ENCODE measurements around the gene C5orf52.

DNA sequence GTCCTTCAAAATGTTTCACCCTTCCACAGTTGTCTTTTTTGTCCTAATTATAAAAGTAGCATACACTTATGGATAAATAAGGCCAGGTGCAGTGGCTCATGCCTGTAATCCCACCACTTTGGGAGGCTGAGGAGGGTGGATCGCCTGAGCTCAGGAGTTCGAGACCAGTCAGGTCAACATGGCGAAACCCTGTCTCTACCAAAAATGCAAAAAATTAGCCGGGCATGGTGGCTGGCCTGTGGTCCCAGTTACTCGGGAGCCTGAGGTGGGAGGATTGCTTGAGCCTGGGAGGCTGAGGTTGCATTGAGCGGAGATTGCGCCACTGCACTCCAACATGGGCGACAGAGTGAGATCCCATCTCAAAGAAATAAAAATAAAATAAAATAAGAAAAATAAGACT, 1.6 kb downstream of the C5orf52 start:
- TF ChIP-seq, protein P1, sequence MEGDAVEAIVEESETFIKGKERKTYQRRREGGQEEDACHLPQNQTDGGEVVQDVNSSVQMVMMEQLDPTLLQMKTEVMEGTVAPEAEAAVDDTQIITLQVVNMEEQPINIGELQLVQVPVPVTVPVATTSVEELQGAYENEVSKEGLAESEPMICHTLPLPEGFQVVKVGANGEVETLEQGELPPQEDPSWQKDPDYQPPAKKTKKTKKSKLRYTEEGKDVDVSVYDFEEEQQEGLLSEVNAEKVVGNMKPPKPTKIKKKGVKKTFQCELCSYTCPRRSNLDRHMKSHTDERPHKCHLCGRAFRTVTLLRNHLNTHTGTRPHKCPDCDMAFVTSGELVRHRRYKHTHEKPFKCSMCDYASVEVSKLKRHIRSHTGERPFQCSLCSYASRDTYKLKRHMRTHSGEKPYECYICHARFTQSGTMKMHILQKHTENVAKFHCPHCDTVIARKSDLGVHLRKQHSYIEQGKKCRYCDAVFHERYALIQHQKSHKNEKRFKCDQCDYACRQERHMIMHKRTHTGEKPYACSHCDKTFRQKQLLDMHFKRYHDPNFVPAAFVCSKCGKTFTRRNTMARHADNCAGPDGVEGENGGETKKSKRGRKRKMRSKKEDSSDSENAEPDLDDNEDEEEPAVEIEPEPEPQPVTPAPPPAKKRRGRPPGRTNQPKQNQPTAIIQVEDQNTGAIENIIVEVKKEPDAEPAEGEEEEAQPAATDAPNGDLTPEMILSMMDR (IDR thresholded peaks at IDR 0.05): no peak
- no peak for TF ChIP-seq SP1 (CRISPR knock-in tag; conservative IDR thresholded peaks at IDR 0.05)
- TF ChIP-seq, protein P2, sequence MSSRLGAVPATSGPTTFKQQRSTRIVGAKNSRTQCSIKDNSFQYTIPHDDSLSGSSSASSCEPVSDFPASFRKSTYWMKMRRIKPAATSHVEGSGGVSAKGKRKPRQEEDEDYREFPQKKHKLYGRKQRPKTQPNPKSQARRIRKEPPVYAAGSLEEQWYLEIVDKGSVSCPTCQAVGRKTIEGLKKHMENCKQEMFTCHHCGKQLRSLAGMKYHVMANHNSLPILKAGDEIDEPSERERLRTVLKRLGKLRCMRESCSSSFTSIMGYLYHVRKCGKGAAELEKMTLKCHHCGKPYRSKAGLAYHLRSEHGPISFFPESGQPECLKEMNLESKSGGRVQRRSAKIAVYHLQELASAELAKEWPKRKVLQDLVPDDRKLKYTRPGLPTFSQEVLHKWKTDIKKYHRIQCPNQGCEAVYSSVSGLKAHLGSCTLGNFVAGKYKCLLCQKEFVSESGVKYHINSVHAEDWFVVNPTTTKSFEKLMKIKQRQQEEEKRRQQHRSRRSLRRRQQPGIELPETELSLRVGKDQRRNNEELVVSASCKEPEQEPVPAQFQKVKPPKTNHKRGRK (CRISPR knock-in tag; IDR thresholded peaks at IDR 0.05; ENCODE audit: borderline replicate concordance): no peak
- TF ChIP-seq, protein P3, sequence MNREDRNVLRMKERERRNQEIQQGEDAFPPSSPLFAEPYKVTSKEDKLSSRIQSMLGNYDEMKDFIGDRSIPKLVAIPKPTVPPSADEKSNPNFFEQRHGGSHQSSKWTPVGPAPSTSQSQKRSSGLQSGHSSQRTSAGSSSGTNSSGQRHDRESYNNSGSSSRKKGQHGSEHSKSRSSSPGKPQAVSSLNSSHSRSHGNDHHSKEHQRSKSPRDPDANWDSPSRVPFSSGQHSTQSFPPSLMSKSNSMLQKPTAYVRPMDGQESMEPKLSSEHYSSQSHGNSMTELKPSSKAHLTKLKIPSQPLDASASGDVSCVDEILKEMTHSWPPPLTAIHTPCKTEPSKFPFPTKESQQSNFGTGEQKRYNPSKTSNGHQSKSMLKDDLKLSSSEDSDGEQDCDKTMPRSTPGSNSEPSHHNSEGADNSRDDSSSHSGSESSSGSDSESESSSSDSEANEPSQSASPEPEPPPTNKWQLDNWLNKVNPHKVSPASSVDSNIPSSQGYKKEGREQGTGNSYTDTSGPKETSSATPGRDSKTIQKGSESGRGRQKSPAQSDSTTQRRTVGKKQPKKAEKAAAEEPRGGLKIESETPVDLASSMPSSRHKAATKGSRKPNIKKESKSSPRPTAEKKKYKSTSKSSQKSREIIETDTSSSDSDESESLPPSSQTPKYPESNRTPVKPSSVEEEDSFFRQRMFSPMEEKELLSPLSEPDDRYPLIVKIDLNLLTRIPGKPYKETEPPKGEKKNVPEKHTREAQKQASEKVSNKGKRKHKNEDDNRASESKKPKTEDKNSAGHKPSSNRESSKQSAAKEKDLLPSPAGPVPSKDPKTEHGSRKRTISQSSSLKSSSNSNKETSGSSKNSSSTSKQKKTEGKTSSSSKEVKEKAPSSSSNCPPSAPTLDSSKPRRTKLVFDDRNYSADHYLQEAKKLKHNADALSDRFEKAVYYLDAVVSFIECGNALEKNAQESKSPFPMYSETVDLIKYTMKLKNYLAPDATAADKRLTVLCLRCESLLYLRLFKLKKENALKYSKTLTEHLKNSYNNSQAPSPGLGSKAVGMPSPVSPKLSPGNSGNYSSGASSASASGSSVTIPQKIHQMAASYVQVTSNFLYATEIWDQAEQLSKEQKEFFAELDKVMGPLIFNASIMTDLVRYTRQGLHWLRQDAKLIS (CRISPR knock-in tag; IDR thresholded peaks at IDR 0.05; ENCODE audit: borderline replicate concordance): no peak
- TF ChIP-seq, protein P4, sequence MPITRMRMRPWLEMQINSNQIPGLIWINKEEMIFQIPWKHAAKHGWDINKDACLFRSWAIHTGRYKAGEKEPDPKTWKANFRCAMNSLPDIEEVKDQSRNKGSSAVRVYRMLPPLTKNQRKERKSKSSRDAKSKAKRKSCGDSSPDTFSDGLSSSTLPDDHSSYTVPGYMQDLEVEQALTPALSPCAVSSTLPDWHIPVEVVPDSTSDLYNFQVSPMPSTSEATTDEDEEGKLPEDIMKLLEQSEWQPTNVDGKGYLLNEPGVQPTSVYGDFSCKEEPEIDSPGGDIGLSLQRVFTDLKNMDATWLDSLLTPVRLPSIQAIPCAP (CRISPR knock-in tag; IDR thresholded peaks at IDR 0.05): no peak
- TF ChIP-seq RELA (CRISPR knock-in tag; IDR thresholded peaks at IDR 0.05; ENCODE audit: borderline replicate concordance): no peak
- no peak for TF ChIP-seq FOXP1 (CRISPR knock-in tag; IDR thresholded peaks at IDR 0.05; ENCODE audit: borderline replicate concordance)
- TF ChIP-seq CREB1 (CRISPR knock-in tag; IDR thresholded peaks at IDR 0.05): no peak
- TF ChIP-seq ZNF121 (CRISPR knock-in tag; IDR thresholded peaks at IDR 0.05): no peak
- no peak for TF ChIP-seq ESRRA (CRISPR knock-in tag; IDR thresholded peaks at IDR 0.05; ENCODE audit: borderline replicate concordance)
- TF ChIP-seq GABPB1 (CRISPR knock-in tag; IDR thresholded peaks at IDR 0.05): no peak
- TF ChIP-seq TCF7 (CRISPR knock-in tag; IDR thresholded peaks at IDR 0.05; ENCODE audit: low read depth): no peak

All from WTC11 (cell line).